Gastroesophageal sphincter (tissue), 3 donors: Measurements from ENCODE around the gene MAP1B.

ENCODE experiments used
- POLR2AphosphoS5 ChIP-seq: sonication (generic); formaldehyde crosslinking; IDR thresholded peaks from one replicate; pipeline ENCODE4 v1.6.1; 2017; ENCODE audit warnings: antibody characterized with exemption
- TF ChIP-seq, protein P1 (sequence below), 4 experiments: fragments of 200-600 bp in 2 of 4; fragments of 450-650 bp in 2 of 4; sonication (generic) in 1 of 4; IDR thresholded peaks; one replicate each; pipeline ENCODE4 v1.5.1; 2017 to 2019; ENCODE audit warnings: antibody characterized with exemption in 4 of 4, mild to moderate bottlenecking in 2 of 4, moderate library complexity in 2 of 4

DNA sequence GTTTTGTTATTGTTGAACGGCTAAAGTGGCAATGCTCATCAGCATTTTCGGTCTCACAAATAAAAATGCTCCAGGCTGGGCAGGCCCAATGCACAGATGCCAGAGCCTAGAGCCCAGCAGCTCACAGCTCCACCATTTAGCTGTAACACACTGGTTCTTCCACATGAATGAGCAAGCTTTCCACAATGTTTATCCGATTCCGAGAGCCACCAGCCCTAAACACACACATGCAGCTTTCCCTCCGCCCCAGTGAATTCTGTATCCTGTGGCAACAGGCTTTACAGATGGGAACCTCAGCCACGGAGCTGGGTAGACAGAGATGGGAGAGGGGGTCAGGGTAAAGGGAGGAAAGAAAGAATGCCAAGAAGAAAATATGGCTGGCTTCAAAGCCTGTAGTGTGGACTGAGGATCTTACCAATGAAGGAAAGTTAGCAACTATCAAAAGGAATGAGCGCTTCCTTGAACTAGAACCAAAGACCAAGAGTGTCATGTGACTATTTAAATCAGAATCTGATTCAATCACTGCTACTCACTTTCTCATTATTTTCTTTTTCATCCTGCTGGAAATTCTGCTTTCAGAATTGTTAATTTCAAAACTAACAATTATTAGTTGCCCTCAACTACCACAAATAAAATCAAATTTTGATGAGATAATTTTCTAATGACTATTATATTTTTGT is 135.7 kb downstream of the MAP1B start:
- no peak for TF ChIP-seq POLR2AphosphoS5
- TF ChIP-seq, protein P1, sequence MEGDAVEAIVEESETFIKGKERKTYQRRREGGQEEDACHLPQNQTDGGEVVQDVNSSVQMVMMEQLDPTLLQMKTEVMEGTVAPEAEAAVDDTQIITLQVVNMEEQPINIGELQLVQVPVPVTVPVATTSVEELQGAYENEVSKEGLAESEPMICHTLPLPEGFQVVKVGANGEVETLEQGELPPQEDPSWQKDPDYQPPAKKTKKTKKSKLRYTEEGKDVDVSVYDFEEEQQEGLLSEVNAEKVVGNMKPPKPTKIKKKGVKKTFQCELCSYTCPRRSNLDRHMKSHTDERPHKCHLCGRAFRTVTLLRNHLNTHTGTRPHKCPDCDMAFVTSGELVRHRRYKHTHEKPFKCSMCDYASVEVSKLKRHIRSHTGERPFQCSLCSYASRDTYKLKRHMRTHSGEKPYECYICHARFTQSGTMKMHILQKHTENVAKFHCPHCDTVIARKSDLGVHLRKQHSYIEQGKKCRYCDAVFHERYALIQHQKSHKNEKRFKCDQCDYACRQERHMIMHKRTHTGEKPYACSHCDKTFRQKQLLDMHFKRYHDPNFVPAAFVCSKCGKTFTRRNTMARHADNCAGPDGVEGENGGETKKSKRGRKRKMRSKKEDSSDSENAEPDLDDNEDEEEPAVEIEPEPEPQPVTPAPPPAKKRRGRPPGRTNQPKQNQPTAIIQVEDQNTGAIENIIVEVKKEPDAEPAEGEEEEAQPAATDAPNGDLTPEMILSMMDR (IDR thresholded peaks at IDR 0.05): no peak
